HCT116 (cell line): ENCODE results near the gene GUCA1C. TPM values are rescaled to one million over a fixed set of nuclear protein-coding genes. Genes with fewer than 3 reads are reported as not detected.

Experiments
- ATAC-seq: fragments of 200-7000 bp; cut with Tn5 transposase; 2 replicates; pipeline ENCODE4 v1.9.1; 2020; ENCODE audit warnings: mild to moderate bottlenecking, moderate library complexity
- BruUV-seq: library from RNA; stranded (reverse); fragments of 400-500 nt; replicated peaks from 2 replicates; lab custom pipeline; 2021; lab: Mats Ljungman, UMichigan
- CTCF ChIA-PET: fragments of 300-600 bp; sonication (Branson Sonifier 250); formaldehyde crosslinking; loops from one replicate; lab custom pipeline; 2021; ENCODE audit warnings: antibody characterized with exemption; lab: Charles Lee
- POLR2A ChIA-PET: fragments of 300-600, 350-600 bp; sonication (Branson Sonifier 250); formaldehyde crosslinking; loops from one replicate; lab custom pipeline; 2021; ENCODE audit warnings: antibody characterized with exemption; lab: Charles Lee
- RAD21 ChIA-PET, 2 experiments: fragments of 300-600 bp; sonication (Branson Sonifier 250); formaldehyde crosslinking; loops; one replicate each; lab custom pipeline; 2023; ENCODE audit warnings: low total read pairs in 2 of 2; ENCODE audit not compliant: uncharacterized antibody in 2 of 2, unreplicated experiment in 2 of 2, low non-redundant PET in 1 of 2; lab: Charles Lee
- DNase-seq: peaks from one replicate; pipeline ENCODE4 v3.0.0-alpha.2; 2010; ENCODE audit warnings: low read depth, low spot score
- H2AFZ ChIP-seq: fragments of 200-600 bp; shearing (Covaris generic), sonication (generic); 2 replicates; pipeline ENCODE4 v1.6.1; 2017; ENCODE audit warnings: low read depth, mixed run types, mixed read lengths, antibody characterized with exemption, low read length; ENCODE audit not compliant: poor library complexity, severe bottlenecking
- H3K27ac ChIP-seq: 2 replicates; pipeline ENCODE4 v1.5.1; 2012; ENCODE audit warnings: low read depth, low read length
- H3K27me3 ChIP-seq: fragments of 200-600 bp; sonication (generic); 2 replicates; pipeline ENCODE4 v1.6.1; 2016; ENCODE audit warnings: mixed run types, low read length, mixed read lengths; ENCODE audit not compliant: insufficient read depth
- H3K36me3 ChIP-seq, 2 experiments: fragments of 200-500 bp in 1 of 2; fragments of 200-600 bp in 1 of 2; sonication (Bioruptor generic) in 1 of 2; sonication (generic) in 1 of 2; 2 replicates each; pipeline versions ENCODE4 v1.5.1 to v1.6.1; 2014 to 2016; ENCODE audit warnings: low read length in 2 of 2, inconsistent platforms in 1 of 2, mixed read lengths in 1 of 2, mixed run types in 1 of 2; ENCODE audit not compliant: insufficient read depth in 2 of 2, control insufficient read depth in 1 of 2
- H3K4me1 ChIP-seq, 2 experiments: fragments of 200-600 bp in 1 of 2; sonication (generic) in 1 of 2; 2 replicates each; pipeline versions ENCODE4 v1.5.1 to v1.6.1; 2012 to 2017; ENCODE audit warnings: low read length in 2 of 2, inconsistent platforms in 1 of 2, mild to moderate bottlenecking in 1 of 2, mixed read lengths in 1 of 2, mixed run types in 1 of 2, moderate library complexity in 1 of 2; ENCODE audit not compliant: insufficient read depth in 2 of 2, control insufficient read depth in 1 of 2
- H3K4me2 ChIP-seq: fragments of 200-600 bp; sonication (generic); 2 replicates; pipeline ENCODE4 v1.6.1; 2017; ENCODE audit warnings: mixed run types, low read length, mixed read lengths
- H3K4me3 ChIP-seq, 2 experiments: fragments of 200-600 bp in 1 of 2; sonication (generic) in 1 of 2; replicated peaks in 1 of 2; 2 replicates each; pipeline ENCODE4 v1.5.1; 2011 to 2016; ENCODE audit warnings: low read length in 2 of 2, control low read depth in 1 of 2, low read depth in 1 of 2, mild to moderate bottlenecking in 1 of 2, mixed read lengths in 1 of 2, mixed run types in 1 of 2
- H3K79me2 ChIP-seq: fragments of 200-600 bp; sonication (generic); 2 replicates; pipeline ENCODE4 v1.6.1; 2017; ENCODE audit warnings: mild to moderate bottlenecking, mixed run types, low read length, moderate library complexity, mixed read lengths; ENCODE audit not compliant: insufficient read depth
- H3K9ac ChIP-seq: fragments of 200-600 bp; sonication (generic); 2 replicates; pipeline ENCODE4 v1.6.1; 2016; ENCODE audit warnings: low read length, mixed read lengths
- H3K9me2 ChIP-seq: fragments of 200-600 bp; sonication (generic), shearing (Covaris generic); 2 replicates; pipeline ENCODE4 v1.6.1; 2017; ENCODE audit warnings: mixed run types, mild to moderate bottlenecking, moderate library complexity; ENCODE audit not compliant: insufficient read depth
- H3K9me3 ChIP-seq, 2 experiments: fragments of 200-500 bp in 1 of 2; fragments of 200-600 bp in 1 of 2; sonication (Bioruptor generic) in 1 of 2; sonication (generic) in 1 of 2; 2 replicates each; pipeline ENCODE4 v1.6.1; 2014 to 2017; ENCODE audit warnings: low read length in 2 of 2, mixed read lengths in 2 of 2, inconsistent platforms in 1 of 2, low read depth in 1 of 2, mild to moderate bottlenecking in 1 of 2, mixed run types in 1 of 2, moderate library complexity in 1 of 2; ENCODE audit not compliant: control insufficient read depth in 1 of 2, insufficient read depth in 1 of 2
- H4K20me1 ChIP-seq: fragments of 200-600 bp; sonication (generic), shearing (Covaris generic); 2 replicates; pipeline ENCODE4 v1.6.1; 2017; ENCODE audit warnings: mixed run types, mild to moderate bottlenecking, moderate library complexity; ENCODE audit not compliant: insufficient read depth
- CEBPB ChIP-seq: IDR thresholded peaks from 2 replicates; pipeline ENCODE4 v1.6.1; 2012; ENCODE audit warnings: low read depth
- CTCF ChIP-seq, 3 experiments: fragments of 200-600 bp in 1 of 3; sonication (generic) in 1 of 3; IDR thresholded peaks in 2 of 3; conservative IDR thresholded peaks in 1 of 3; 2 replicates each; pipeline ENCODE4 v1.5.1; 2012 to 2017; ENCODE audit warnings: low read depth in 2 of 3, low read length in 2 of 3, antibody characterized with exemption in 1 of 3, borderline replicate concordance in 1 of 3, control low read depth in 1 of 3, mild to moderate bottlenecking in 1 of 3, mixed read lengths in 1 of 3, mixed run types in 1 of 3, moderate library complexity in 1 of 3; ENCODE audit not compliant: insufficient read depth in 1 of 3
- EGR1 ChIP-seq: IDR thresholded peaks from 2 replicates; pipeline ENCODE4 v1.6.1; 2012; ENCODE audit warnings: low read depth
- ELF1 ChIP-seq: IDR thresholded peaks from 2 replicates; pipeline ENCODE4 v1.6.1; 2012; ENCODE audit warnings: low read depth, borderline replicate concordance
- EZH2phosphoT487 ChIP-seq: fragments of 200-600 bp; IDR thresholded peaks from 2 replicates; pipeline ENCODE4 v1.6.1; 2018; ENCODE audit warnings: antibody characterized with exemption, borderline replicate concordance
- RAD21 ChIP-seq: IDR thresholded peaks from 2 replicates; pipeline ENCODE4 v1.6.1; 2012; ENCODE audit warnings: low read depth, mild to moderate bottlenecking
- SIN3A ChIP-seq: IDR thresholded peaks from 2 replicates; pipeline ENCODE4 v1.6.1; 2012; ENCODE audit warnings: low read depth
- SP1 ChIP-seq: IDR thresholded peaks from 2 replicates; pipeline ENCODE4 v1.6.1; 2012; ENCODE audit warnings: low read depth
- SRF ChIP-seq: IDR thresholded peaks from 2 replicates; pipeline ENCODE4 v1.6.1; 2012; ENCODE audit warnings: low read depth
- TCF7L2 ChIP-seq: IDR thresholded peaks from 2 replicates; pipeline ENCODE4 v1.7.0; 2011; ENCODE audit warnings: borderline replicate concordance, inconsistent platforms; ENCODE audit not compliant: insufficient read depth, insufficient read length; ENCODE audit errors: extremely low read depth
- YY1 ChIP-seq: IDR thresholded peaks from 2 replicates; pipeline ENCODE4 v1.6.1; 2011; ENCODE audit warnings: low read length, low read depth, moderate library complexity, mild to moderate bottlenecking; ENCODE audit not compliant: insufficient replicate concordance; ENCODE audit errors: extremely low read depth
- ZFX ChIP-seq: fragments of 450-650 bp; IDR thresholded peaks from 2 replicates; pipeline ENCODE4 v1.6.1; 2017
- ZNF274 ChIP-seq: fragments of 200-500 bp; sonication (Bioruptor generic); IDR thresholded peaks from 2 replicates; pipeline ENCODE4 v1.6.1; 2014; ENCODE audit warnings: mild to moderate bottlenecking, low read depth, low read length, inconsistent platforms
- intact Hi-C: fragments of 100-400 bp; cut with micrococcal nuclease; formaldehyde crosslinking; loops from 2 replicates; pipeline ENCODE4 v1.10.0; 2022
- total RNA-seq: library from RNA; stranded (reverse); gene quantifications from one replicate; pipeline ENCODE4 v1.2.1, GENCODE V29; 2021; ENCODE audit not compliant: unreplicated experiment
- TF ChIP-seq, protein P1 (sequence below): IDR thresholded peaks from 2 replicates; pipeline ENCODE4 v1.6.1; 2012
- TF ChIP-seq, protein P2 (sequence below): IDR thresholded peaks from 2 replicates; pipeline ENCODE4 v1.6.1; 2011; ENCODE audit warnings: mild to moderate bottlenecking, low read length, moderate library complexity; ENCODE audit not compliant: insufficient replicate concordance; ENCODE audit errors: extremely low read depth

GUCA1C gene
- total RNA-seq, 1 experiment from 2014 or later = not detected

- TF ChIP-seq, protein P1, sequence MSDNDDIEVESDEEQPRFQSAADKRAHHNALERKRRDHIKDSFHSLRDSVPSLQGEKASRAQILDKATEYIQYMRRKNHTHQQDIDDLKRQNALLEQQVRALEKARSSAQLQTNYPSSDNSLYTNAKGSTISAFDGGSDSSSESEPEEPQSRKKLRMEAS = no peak
- TF ChIP-seq EZH2phosphoT487 (no peak), ZFX (no peak), SP1 (no peak), ZNF274 (no peak), RAD21 (no peak), CTCF (IDR thresholded peaks at IDR 0.05 in 2 of 3, conservative IDR thresholded peaks at IDR 0.05 in 1 of 3; ENCODE audit: borderline replicate concordance in 1 of 3, insufficient read depth in 1 of 3, low read depth in 2 of 3, low read length in 2 of 3) (no peak)
- TF ChIP-seq, all 23 proteins: peak for 0
These were observed 54.1 kb downstream of the GUCA1C start (continued) for GRCh38 chr3:108899530-108899929.

DNA sequence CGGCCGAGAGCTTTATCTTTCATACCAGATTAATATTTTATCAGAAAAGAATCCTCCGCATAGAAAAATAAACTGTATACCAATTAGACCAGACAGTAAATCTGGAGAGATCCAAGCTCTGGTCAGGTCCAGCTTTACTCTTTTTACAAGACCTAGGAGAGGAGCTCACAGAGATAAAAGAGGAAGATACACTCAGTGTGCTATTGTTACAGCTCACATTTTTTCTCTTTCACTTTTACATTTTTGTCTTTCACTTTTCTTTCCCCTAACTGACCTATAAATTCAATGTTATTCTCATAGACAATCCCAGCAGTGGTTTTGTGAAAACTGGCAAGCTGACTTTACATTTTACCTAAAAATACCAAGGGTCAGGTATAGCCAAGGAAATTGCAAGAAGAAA is 55.8 kb downstream of the GUCA1C start:
- no peak for ATAC-seq
- ChIA-PET POLR2A (no interaction called here), RAD21 (no interaction called here), CTCF (interaction anchor here (1.0 to 1.2 kb wide), 2 partner anchors 15 to 17 kb away, joined by 4 read pairs; no protein-coding TSS in a partner anchor)
- no peak overlapping the region for H2AFZ ChIP-seq
- no peak overlapping the region for H3K4me2 ChIP-seq
- no peaks in the 10 kb centered on the region for H3K36me3 ChIP-seq
- no peaks in the 10 kb centered on the region for H3K9me3 ChIP-seq
- no peak for TF ChIP-seq SIN3A
- TF ChIP-seq, protein P2, sequence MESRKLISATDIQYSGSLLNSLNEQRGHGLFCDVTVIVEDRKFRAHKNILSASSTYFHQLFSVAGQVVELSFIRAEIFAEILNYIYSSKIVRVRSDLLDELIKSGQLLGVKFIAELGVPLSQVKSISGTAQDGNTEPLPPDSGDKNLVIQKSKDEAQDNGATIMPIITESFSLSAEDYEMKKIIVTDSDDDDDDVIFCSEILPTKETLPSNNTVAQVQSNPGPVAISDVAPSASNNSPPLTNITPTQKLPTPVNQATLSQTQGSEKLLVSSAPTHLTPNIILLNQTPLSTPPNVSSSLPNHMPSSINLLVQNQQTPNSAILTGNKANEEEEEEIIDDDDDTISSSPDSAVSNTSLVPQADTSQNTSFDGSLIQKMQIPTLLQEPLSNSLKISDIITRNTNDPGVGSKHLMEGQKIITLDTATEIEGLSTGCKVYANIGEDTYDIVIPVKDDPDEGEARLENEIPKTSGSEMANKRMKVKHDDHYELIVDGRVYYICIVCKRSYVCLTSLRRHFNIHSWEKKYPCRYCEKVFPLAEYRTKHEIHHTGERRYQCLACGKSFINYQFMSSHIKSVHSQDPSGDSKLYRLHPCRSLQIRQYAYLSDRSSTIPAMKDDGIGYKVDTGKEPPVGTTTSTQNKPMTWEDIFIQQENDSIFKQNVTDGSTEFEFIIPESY = no peak
- no peak for TF ChIP-seq EZH2phosphoT487
- no peak for TF ChIP-seq YY1
- TF ChIP-seq ZNF274 = no peak
- TF ChIP-seq, protein P1 = no peak
- no peak for TF ChIP-seq SP1
- TF ChIP-seq EGR1 = no peak
- no peak for TF ChIP-seq CEBPB
- TF ChIP-seq ELF1 = no peak
- TF ChIP-seq SRF = no peak
- TF ChIP-seq RAD21 = no peak
- no peak for TF ChIP-seq TCF7L2
- no peak overlapping the region for H3K9ac ChIP-seq
- no peak overlapping the region for H3K4me3 ChIP-seq
- no TSS peak for BruUV-seq
- DNase-seq = no peak
- H3K9me2 ChIP-seq = no peaks in the 10 kb centered on the region
- no peaks in the 10 kb centered on the region for H3K79me2 ChIP-seq
- H3K4me1 ChIP-seq = no peaks in the 10 kb centered on the region
- no peaks in the 10 kb centered on the region for H4K20me1 ChIP-seq
- intact Hi-C loops = no loop called here
- H3K27me3 ChIP-seq = no peaks in the 10 kb centered on the region
- no peak overlapping the region for H3K27ac ChIP-seq
